Renal cortex interstitium (tissue), 11 donors: ENCODE results near the gene MRPS9. TPM values are rescaled to one million over a fixed set of nuclear protein-coding genes. Genes with fewer than 3 reads are reported as not detected.

Experiments
- DNase-seq, 11 donors: peaks; one replicate each; pipeline ENCODE4 v3.0.0-alpha.2; 2013; ENCODE audit warnings: low read depth in 9 of 11, low spot score in 4 of 11; ENCODE audit errors: extremely low read depth in 1 of 11
- polyA plus RNA-seq, 3 donors: library from polyadenylated mRNA; unstranded; fragments of 120-200 nt; gene quantifications; one replicate each; pipeline ENCODE4 v1.2.1, GENCODE V29; 2013; ENCODE audit not compliant: insufficient read length in 3 of 3

Gene MRPS9
- polyA plus RNA-seq, 3 donors = 50.8 to 56.6 (median 51.0) TPM

DNA sequence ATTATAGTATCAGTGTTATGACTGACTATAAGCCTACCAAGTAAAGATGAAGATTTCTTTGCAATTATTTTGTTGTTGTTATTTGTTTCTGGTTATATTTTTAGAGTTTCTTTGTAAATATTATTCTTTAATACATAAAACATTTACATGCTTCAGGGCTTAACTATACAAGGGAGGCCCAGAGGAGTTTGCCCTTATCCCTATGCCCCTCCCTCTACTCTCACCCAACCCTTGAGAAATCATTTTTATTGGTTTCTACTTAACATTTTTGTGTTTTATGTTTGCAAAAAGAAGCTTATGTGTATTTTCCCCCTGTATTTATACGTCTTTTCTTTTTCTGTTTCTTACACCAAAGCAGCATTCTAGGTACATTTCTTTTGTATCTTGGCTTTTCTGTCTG is 30.5 kb downstream of the MRPS9 start:
- DNase-seq = no peak

DNA sequence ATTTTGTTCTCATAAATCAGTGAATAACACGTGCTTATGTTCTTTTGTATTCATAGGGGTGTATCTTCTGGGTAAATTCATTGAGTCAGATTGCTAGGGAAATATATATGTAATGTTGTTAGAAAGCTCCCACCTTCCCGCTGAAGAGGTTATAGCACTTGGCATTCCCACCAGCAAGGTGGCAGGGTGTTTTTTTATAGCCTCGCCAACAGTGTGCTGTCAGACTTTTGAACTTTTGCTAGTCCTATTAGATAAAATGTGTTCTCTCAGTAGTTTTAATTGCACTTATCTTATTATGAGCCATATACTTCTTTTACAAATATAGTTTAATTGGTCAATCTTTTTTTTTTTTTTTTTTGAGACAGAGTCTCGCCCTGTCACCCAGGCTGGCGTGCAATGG is 31.0 kb downstream of the MRPS9 start:
- no peak for DNase-seq

DNA sequence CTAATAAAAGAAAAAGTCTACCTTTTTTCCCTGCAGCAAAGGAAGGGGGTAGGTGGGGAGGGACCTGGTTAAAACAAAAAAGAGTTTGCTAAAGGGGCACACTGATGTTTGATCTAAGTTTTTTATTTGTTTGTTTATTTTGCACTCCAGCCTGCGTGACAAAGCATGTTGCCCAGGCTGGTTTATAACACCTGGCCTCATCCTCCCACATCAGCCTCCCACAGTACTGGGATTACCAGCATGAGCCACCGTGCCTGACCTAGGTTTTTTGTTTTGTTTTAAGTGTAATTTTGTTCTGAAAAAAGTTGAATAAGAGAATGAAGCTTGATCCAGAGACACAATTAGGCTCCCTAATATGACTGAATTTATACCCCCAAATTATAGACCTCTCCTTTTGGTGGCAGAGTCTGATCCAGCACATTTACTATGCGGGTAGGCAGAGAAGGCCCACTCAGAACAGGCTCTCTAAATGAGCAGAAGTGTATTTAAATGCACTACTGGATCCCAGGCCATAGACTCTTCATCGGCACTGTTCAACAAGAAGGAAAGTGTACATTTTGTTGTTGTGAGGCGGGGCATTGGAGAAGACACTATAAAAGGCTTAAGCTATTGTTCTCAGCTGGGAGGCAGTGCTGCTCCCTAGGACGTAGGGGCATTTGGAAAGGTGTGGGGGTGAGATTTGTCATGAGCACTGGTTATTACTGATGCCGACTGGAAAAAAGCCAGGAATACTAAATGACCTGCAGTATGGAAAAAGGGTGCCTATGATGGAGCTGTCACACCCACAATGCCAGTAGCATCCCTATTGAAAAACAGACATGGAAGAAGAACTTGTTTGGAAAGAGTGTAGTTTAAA is 32.4 kb downstream of the MRPS9 start:
- DNase-seq = no peak

DNA sequence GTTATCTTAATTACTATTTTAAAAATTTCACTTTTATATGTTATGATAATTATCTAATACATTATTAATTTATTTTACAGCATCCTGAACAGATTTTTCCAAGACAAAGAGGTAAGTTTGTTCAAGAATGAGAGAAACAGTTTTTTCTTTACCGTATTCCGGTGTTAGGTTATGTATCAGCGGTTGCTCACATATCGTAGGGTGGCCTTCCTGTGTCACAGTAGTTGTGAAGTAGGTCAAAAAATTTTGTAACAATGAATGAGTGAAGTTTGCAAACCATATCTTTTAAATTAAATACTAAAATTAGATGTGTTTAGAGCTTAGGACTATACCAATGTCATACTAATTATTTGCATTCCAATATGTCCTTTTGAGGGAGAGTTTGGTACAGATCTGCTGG is 33.5 kb downstream of the MRPS9 start:
- no peak for DNase-seq

DNA sequence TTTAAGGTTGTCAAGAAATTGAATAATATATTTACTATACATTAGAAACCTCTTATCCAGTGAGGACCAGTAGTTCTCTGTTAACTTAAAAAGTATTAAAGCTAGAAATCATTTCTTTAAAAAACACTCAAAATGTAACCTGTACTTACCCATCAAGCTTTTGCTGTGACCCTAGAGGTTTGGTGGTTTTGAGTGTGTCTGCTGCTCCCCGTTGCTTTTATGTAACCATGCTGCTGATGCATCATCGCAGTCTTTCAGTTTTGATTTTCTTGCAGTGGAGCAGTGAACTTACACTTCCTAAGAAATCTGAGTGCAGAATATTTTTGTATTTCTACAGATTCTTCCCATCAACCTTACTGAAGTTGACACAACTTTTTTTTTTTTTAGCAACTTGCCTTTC is 34.2 kb downstream of the MRPS9 start:
- no peak for DNase-seq

DNA sequence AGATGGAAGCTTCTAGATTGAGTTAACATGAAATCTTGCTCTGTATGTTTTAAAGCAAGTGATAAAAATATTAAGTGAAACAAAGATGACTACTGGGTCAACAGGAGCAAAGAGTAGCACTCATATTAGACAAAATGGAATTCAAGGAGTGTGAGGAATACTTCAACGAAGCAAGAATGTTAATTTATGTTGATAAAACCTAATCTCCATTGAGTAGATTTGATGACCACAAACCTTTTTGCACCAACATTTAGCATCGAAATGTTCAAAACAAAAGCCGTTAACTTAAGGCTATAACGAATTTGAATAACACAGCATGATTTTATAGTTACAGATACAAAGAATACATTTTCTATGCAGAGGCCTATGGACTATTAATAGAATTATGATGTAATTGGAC is 35.7 kb downstream of the MRPS9 start:
- DNase-seq = no peak

DNA sequence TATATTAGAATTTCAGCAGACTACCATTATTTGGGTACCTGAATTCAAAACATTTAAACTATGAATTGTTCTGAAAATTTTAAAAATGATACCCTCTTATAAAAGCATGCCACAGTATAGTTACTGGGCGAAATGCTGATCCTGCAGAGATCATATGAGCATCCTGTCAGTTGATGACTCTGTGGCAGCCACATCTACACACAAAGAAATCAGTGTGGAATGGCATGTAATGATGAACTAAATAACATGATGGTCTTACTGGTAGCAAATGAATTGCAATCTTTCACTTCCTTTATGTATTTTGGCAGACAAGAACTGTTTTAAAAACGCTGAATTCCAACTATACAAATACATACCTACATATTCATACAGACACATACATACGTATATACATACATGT is 38.3 kb downstream of the MRPS9 start:
- DNase-seq = no peak

DNA sequence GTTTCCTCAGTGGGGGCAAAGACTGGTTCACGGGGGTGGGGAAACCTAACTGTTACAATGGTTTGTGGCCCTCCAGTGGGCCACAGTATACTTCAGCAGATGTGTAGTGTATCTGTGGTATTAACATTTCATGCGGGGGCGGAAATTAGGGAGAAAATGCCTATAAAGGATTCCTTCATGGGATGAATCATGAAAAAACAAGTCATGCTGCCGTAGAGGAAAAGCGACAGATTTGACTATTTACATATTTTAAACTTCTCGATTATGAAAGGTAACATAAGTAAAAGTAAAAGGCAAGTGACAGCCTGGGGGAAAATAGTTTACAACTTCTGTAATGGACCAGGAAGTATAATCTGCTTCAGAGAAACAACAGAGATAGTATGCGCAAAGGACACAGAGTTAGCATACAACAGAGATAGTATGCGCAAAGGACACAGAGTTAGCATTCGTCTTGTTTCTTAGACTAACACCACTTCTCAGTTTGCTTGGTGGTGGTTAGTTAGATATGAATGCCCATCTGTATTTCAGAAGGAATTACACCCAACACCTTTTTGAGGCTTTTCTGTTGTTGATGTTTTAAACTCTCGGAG is 41.1 kb downstream of the MRPS9 start:
- DNase-seq = no peak

DNA sequence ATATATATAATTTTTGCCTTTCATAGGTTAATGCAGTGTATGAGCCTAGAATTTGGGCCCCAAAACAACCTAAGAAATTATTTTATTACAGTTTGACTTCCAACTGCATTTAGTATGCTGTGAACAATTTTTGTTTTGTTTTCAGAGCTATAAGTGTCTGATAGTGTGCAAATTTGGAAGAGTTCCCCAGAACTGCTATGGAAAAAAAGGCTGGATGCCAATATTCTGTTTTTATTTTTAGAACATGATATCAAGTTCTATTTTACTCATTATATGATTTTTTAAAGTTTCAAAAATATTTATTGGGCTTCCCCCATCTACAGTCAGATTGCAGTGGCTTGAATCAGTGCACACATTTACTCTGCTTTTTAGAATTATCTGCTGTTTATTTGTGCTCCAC is 42.6 kb downstream of the MRPS9 start:
- no peak for DNase-seq

DNA sequence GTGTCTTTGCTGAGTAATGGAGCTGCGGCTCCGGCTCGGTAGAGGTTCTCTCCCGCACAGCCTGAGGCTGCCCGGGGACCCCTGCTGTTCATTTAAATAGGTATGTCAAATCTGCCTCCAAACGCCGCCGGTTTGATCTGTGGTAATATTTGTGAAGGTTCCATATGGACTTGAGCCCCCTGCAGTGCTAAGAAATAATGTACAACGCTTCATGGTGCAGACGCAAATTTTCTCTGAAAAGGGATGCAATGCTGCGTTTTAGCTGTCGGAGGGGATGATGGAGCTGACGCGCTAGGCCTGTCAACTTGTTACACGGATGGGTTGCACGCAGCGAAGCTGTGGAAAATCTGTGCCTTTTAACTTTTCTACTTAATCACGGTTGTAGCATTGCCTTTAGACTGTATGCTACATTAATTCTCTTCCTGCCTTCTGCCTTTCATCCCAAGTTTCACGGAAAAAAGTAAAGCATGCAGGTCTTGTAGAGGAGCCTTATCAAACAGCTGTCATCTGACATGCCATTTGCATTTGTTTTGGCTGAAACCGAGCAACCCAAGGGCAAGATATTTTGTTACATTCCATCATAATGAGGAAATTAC is 43.2 kb downstream of the MRPS9 start:
- peak in 2 of 11 donors; percentile 23 to 39 for DNase-seq

DNA sequence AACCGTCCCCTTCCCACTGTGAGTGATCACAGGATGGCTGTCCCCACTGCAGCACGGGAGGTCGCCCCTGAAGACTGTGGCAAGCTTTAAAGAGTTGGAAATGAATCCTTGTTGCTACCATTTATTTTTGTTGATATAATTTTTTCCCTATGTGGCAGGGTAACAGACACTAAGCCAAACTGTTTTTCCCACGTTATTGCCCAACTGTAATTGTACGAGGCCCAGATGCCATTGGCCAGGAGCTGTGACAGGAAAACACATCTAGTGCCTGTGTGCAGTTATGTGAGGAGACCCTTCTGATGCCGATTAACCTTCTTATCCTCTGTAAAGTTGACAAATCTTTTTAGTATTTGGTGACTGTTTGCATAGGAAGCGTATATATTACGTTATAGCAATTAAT is 44.2 kb downstream of the MRPS9 start:
- no peak for DNase-seq

DNA sequence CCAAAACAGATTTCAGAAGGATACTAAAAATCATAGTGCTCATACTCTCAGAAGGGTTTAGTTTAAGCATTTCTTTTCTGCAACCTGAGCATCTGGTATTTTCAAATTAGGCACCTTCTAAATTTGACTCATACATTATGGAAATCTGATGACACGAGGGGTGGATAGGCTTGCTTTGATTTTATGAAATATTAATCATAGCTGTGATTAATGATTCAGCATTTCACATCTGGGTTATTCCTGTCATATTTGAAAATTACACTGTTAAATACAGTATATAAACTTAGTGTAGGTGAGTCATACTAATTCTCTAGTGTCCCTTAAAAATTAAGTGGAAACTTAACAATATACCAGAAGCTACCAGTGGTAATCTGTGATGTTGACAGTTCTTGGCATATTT is 47.7 kb downstream of the MRPS9 start:
- no peak for DNase-seq

DNA sequence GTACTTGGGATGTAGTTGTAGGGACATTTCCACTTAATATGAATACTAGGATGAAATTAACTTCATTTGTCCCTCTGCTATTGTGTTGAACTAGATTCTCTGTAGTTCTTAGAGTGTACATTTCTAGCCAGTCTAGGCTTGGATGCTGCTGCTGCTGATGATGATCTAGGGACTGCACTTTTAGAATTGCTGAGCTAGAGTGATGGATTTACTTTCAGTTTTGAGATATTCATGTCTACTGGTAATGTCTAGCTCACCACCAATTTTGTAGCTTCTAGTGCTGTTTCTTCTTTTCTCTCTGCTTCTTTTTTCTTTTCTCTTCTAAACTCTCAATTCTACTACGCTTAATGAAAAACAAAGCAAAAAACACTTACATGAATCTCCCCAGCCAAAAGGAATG is 49.4 kb downstream of the MRPS9 start:
- no peak for DNase-seq

DNA sequence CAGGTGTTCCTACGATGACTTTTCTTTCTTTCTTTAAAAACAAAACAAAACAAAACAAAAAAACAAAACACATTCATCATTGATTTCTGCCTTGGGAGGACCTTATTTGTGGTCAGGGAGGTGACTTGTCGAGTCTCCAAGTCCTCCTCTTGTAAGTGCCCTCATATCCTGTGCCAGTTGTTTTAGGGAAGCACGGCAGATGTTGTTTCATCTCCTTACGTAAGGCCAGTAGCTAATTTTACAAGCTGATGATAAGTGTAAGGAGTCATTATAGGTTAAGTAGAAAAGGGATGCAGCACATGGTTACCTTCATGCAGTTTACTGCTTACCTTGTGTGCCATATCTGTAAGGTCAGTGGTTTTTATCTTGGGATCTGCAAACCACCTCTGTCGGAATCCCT is 52.2 kb downstream of the MRPS9 start:
- DNase-seq = no peak

DNA sequence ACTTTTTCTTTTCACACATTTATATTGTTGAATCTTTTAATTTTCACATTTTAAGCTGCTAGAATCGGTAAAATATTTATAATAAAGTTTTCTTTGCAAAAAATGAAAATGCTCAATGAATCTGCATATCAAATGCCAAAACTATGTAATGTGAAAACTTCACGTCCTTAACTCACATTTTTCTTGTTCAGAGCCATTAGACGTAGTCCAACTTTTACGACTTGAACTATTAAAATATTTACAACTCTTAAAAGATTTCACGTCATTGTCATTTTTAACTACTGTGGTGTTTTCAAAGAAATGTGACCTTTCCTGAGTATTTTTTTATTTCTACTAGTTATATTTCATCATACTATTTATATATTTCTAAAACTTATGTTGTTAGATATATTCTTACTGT is 54.9 kb downstream of the MRPS9 start:
- DNase-seq = no peak

DNA sequence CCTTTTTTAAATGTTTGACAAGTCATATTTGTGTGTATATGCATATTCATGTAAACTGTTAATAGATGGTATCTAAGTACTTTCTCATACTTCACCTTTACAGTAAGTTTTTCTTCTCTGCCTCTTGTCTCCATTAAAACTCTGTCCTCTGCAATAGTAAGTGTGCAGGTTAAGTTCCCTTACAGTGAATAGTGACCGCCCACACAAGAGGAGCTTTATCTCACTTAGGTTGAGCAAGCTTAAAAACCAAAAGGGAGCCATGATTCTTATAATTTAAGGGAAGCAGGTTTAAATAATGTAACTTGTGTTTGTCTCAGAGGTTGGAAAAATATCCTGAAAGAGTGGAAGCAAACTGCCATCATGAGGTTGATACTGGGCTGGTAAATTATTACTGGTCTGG is 61.3 kb downstream of the MRPS9 start:
- DNase-seq = no peak

DNA sequence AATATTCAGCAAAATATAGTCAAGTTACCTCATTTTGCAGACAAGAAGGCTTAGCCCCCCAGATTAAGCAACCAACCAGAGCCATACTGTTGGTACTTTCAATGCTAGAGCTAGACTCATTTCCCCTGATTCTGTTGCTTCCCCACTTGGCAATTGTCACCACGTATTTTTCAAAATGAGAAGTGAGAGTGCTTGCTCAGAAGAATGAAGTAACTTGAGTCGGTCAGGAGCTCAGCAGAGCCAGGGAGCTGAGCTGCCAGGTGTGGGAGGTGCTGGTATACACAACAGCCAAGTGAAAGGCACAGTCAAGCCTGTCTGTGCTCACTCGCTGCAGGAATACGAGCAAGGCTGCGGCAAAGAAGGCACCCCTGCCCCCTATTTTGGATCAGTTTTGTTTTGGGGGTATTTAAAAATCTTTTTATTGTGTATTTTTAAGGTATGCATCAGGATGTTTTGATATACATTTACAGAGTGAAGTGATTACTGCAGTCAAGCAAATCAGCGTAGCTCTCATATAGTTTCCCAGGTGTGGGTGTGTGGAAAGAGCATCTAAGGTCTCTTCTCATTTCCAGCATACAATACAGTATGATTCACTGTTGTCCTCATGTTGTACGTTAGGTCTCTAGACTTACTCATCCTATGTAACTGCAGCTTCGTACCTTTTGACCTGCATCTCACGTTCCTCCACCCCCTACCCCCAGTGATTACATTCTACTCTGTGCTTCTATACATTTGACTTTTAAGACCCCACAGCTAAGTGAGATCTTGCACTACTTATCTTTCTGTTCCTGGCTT is 62.4 kb downstream of the MRPS9 start:
- peak in 2 of 11 donors; percentile 32 to 35 for DNase-seq

DNA sequence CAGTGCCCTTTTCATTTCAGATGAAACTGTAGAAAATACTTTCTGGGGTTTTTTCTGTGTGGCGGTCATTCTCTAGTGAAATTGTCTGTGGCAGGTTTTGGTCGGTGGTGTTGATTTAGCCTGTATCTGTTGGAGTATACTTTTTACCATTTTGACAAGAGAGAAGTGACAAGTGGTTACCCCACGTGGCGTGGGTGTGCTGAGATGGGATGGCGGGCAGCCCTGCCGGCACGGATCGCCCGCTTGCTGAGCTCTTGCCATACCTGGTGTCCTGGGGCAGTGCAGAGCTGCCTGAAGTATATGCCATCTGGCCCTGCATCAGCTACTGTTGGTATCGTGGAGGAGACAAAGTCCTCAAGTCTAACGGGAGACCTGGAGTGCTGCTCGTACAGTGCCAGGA is 64.1 kb downstream of the MRPS9 start:
- DNase-seq = no peak

DNA sequence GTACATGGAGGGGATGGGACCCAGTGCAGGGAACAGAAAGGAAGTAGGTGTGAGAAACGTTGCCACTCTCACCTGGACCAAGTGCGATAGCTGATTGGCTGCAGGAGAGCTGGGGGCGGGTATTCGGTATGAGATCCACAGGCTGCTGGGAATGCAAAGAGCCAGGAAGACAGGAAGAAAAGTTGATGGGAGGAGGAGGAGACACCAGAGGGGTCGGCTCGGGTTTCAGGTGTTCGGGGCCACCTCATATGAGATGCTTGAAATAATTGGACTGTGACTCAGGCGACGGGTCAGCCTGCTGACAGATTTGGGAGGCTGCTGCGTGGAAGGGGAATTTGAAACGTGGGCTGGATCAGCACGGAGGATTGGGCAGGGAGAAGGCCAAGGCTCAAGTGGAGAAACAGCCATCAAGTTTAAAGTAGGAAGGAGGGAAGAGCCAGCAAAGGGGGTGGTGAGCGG is 65.1 kb downstream of the MRPS9 start:
- DNase-seq = peak in 5 of 11 donors; percentile 33 to 63 (median 46)

DNA sequence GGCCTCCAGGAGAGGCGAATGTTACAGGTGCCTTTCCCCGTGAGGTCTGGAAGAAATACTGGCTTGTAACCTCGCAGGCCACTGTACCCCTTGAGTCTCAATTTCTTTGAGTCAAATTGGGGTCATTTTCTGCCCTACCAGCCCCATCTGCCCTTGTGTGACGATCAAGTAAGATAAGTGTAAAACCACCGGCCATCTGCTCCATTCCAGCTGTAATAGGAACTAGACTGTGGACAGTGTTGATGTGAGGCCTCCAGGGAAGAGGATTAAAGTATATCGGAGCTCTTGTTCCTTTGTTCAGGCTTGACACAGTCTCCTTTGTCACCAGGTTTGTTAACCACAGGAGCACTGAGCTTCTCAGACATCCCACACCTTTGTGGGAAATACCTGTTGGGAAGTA is 65.6 kb downstream of the MRPS9 start:
- no peak for DNase-seq
